Right forelimb (tissue), 1 donor: ENCODE results near the gene ADGRE2.

Experiments used
- DNase-seq: peaks from one replicate; pipeline ENCODE4 v3.0.0-alpha.2; 2018

ADGRE2 gene

DNA sequence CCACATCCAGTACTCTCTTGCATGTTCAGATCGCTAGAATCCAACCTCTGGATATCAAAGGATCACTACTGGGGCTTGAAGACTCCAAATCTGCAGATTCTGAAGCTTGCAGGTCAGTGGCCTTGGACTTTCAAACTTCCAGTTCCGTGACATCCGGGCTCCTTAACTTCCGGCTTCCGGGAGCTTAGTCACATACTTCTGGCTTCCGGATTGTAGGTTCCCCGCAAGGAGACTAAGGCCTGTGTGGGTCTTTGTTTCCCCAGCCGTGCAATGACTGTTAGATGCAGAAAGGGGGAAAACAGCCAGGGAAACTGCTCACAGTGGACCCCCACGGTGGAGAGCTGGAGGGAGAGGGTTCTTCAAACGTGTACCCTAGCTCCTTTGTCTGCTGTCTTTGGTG is 47.2 kb downstream of the ADGRE2 start:
- no peak for DNase-seq

DNA sequence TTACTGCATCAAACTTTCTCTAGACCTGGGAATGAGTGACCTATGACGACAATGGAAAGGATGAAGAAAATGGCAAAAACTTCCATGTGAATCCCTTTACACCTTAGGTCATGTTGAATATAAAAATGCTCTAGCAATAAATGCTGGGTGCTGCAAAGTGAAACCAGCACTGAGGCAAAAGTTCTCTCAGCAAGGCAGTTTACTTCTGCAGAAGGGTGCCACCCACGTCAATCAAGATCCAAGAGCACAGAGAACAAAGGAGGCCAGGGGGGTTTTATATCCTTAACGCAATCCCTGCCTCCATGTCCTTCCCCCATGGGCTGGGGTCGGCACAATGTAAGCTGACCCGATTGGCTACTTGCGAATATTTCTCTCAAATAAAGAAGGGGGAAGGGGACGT is 49.8 kb downstream of the ADGRE2 start:
- DNase-seq = no peak

DNA sequence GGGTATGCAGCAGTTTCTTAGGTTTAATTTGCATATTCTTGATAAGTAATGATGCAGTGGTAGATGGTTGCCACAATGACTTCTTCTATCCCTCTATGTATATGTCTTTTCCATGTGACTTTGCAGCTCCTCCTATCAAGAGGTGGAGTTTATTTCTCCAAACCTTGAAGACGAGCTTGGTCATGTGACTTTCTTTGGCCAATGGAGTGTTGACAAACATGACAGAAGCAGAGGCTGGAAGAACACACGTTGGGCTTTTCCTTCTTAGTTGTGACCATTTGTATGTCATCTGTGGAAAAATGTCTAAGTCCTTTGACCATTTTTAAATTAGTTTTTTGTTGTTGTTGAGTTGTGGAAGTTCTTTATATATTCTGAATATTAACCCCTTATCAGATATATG is 56.2 kb downstream of the ADGRE2 start:
- DNase-seq = no peak

DNA sequence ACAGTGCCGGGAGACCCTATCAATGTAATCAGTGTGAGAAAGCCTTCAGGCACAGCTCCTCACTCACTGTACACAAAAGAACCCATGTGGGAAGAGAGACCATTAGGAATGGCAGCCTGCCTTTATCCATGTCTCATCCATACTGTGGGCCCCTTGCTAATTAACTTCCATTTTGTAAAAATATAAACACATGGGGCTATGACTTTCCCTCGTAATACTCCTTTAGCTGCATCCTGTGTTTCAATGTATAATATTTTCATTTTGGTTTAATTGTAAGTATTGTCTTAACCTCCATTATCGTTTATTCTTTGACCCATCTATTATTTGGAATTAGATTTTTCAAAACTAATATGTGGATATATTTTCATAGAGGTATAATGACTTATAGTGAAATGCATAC is 59.2 kb downstream of the ADGRE2 start:
- DNase-seq = no peak

DNA sequence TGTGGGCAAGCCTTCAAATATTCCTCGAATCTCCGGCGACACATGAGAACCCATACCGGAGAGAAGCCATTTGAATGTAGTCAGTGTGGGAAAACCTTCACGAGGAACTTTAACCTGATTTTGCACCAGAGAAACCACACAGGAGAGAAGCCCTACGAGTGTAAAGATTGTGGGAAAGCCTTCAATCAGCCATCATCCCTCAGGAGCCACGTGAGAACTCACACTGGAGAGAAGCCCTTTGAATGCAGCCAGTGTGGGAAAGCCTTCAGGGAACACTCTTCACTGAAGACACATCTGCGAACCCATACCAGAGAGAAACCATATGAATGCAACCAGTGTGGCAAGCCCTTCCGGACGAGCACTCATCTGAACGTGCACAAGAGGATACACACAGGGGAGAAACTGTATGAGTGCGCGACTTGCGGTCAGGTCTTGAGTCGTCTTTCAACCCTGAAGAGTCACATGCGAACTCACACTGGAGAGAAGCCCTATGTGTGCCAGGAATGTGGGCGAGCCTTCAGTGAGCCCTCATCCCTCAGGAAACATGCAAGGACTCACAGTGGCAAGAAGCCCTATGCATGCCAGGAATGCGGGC is 59.7 kb downstream of the ADGRE2 start:
- no peak for DNase-seq

DNA sequence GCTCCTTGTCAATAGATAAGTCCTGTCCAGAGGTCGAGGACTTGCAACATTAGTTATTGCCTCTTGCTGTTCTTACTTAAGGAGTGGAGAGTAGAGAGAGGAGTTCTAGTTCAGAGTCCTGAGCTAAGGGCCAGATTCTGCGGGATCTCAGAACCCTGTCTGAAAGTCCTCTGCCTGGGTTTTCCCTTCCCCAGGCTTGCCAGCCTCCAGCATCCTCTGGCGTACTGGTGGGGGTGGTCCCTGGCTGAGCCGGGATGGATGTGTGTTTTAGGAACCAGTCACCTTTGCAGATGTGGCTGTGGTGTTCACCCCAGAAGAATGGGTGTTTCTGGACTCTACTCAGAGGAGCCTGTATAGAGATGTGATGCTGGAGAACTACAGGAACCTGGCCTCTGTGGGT is 62.5 kb downstream of the ADGRE2 start:
- no peak for DNase-seq

DNA sequence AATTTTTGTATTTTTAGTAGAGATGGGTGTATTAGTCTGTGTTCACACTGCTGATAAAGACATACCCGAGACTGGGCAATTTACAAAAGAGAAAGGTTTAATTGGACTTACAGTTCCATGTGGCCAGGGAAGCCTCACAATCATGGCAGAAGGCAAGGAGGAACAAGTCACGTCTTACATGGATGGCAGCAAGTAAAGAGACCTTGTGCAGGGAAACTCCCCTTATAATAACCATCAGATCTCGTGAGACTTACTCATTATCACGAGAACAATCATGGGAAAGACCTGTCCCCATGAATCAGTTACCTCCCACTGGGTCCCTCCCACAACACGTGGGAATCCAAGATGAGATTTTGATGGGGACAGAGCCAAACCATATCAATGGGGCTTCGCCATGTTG is 73.9 kb downstream of the ADGRE2 start:
- DNase-seq = no peak

DNA sequence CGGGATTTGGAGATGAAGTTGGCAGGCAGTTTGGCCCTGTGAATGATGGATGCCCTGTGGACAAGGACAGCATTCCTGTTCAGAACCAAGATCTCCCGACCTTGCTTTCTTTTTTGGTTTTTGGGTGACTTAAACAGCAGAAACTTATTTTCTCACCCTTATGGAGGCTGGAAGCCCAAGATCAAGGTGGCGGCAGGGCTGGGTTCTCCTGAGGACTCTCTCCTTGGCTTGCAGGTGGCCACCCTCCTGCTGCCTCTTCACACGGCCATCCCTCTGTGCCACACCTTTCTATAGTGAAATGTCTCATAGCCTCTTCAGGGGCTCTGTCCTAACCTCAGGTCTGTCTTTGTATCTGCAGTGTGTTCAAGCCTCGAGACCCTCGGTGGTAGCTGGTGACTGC is 74.5 kb downstream of the ADGRE2 start:
- no peak for DNase-seq

DNA sequence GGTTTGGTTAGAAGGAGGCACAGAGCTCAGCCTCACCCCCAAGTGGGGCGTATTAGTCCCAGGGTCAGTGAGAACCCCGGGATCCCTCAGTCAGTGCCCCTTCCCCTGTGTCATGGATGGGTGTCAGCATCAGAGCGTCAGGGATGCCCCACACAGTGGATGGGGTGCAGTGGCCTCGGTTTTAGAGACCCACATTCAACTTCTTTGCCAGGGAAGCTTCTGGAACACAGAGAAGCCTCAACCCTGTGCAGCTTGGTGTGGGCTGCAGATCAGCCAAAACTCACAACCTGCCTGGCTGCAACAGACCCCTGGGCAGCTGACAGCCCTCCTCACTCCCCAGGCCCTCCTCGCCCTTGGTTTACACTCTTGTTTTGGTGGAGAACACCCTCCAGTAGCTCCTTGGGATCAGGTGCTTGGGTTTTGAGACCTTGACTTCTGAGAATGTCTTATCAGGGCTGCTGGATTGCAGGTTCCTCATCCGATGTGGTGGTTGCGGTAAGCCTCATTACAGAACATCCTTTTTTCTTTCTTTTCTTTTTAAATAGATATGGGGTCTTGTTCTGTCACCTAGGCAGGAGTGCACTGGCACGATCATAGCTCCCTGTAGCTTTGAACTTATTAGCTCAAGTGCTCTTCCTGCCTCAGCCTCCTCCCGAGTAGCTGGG is 77.5 kb downstream of the ADGRE2 start:
- DNase-seq = no peak

DNA sequence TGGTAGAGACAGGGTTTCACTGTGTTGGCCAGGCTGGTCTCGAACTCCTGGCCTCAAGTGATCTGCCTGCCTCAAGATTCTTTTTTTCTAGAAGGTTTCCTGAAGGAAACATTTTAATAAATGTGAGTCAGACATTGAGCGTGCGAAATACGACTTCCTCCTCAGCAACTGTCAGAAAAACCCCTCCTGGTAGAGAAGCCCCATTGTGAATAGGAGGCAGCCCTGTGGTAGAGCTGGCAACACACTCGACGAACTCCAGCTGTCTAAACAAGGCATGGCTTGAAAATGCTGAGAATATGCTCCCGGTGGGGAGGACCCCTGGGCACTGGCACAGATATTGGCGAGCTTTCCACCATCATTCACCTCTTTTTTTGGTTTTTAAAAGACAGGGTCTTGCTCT is 78.7 kb downstream of the ADGRE2 start:
- no peak for DNase-seq

DNA sequence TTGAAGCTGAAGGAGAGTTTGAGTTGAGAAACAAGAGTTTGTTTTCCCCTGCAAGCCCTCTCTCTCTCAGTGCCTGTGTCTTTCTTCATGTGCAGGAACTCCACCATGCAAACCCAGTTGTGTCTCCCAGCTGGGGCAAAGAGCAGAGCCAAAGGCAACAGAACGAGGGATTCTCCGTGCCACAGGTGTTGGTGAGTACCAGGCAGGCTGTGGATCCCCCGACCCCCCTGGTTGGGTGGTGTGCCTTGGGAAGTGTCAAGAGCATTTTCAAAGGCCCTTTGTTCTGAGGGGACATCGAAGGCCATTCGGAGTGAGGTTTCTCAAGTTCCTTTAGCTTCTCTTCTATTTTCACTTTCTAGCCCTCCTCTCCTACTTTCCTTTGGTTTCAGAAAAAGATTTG is 82.9 kb downstream of the ADGRE2 start:
- no peak for DNase-seq

DNA sequence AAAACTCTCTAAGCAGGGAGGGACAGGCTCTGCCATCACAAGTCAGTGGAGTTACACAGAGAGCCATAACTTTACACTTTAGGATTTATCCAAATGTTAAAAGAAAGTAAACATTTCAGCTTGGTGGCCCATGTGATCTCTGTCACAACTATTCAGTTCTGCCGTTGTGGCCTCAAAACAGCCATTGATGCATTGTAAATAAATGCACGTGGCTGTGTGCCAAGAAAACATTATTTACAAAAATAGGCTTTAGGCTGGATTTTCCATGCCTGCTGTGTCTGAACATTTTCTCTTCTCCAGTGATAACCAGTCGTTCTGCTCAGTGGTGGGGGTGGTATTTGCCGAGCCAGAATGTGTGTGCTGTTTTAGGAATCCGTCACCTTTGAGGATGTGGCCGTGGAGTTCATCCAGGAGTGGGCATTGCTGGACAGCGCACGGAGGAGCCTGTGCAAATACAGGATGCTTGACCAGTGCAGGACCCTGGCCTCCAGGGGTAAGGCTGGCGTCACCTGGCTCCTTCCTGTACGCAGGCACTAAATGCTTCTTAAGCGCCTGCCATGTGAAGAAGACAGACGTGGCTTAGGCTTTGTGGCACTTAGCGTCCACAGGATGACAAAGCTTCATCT is 83.6 kb downstream of the ADGRE2 start:
- no peak for DNase-seq

DNA sequence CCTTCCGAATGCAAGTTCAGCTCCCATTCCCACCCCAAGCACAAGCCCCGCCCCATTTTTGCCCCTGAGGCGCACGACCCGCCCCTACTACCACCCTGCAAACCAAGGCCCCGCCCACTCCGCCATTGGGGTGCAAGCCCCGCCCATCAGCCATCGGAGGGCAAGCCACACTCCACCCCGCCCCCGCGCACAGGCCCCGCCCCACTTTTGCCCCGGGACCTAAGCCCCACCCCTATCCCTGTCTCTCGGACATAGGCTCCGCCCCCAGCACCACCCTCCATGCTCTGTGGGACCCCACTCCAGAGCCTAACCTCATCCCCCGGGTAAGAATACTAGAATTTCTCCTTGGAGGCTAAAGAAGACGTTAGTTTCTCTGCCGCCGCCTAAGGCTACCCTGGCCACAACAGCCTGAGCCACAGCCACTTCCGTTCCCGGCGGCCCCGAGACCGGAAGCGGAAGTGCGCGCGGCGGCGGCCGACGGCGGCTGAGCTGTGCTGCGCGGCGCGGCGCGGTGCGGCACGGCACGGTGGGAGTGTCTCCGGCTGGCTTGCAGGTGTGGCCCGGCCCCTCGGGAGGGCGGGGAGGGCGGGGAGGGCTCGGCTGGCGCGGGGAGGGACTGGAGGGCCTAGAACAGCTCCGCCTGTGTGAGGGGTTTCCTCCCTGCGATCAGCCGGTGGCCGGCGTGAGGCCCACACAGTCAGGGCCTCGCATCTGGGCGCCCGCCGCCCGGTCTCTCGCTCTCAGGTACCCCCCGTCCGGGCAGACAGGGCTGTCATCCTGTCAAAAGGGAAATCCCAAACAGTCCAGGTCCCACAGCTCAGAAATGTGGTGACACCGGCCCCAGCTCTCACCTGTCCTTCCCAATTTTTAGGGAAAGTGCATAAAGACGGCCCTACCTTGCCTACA is 88.5 kb downstream of the ADGRE2 start, which contains the start of gene ZNF333:
Gene ZNF333, plus strand, starts transcription at position 451 of the 906 bp plus-strand sequence. CDS start 3,444 bp downstream, outside the sequence.
- DNase-seq = peak; percentile 95

DNA sequence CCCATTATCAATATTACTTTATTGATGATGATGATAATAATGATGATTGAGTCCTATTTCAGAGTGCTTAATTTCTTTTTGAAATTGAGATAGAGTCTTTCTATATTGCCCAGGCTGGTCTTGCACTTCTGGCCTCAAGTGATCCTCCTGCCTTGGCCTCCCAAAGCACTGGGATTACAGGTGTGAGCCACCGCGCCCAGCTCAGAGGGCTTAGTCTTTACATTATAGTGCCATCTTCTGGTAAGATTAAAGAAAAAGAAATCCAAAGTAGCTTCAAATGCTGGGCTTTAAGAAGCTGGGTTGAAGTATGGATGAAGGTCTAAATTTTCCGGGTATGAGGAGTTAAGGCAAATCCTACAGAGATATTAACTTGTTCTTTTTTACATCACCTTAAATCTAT is 91.9 kb downstream of the ADGRE2 start:
- no peak for DNase-seq

DNA sequence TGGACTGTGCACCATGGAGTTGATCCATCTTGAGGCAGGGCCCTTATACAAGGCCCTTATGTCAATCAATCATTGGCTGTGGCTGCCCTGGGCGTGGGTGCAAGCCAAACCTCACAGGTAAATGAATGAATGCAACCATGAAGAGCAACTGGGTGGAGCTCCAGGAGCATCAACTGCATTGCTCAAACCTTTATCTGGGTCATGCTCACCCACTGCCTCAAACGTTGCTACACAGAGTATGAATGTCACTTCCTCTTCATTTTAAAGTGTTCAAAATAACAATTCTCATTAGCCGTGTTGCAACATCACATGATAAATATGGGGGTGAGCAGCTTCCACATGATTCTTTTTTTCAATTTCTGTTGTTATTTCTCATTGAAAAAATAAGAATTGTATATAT is 94.9 kb downstream of the ADGRE2 start:
- no peak for DNase-seq
